Raji (cell line): ENCODE measurements around the gene MAN1B1.
A peak's percentile ranks its signal among the peaks of the same experiment; 100 is the strongest.

Experiments
- POLR2A ChIP-seq: IDR thresholded peaks from 2 replicates; pipeline ENCODE4 v1.6.1; 2011; ENCODE audit warnings: low read depth, low read length, control low read depth; ENCODE audit not compliant: insufficient read depth

The MAN1B1 gene

GRCh38 chr9:137086531-137087408 lies at the start of gene MAN1B1:
Gene MAN1B1 (plus strand): TSS chr9:137086985. CDS start chr9:137087000, 15 bp downstream.
- TF ChIP-seq POLR2A: peak; percentile 89

- TF ChIP-seq POLR2A: no peak
Observed at GRCh38 chr9:137037035-137037434, 49.8 kb upstream of the MAN1B1 start.

- TF ChIP-seq POLR2A: no peak
Observed at GRCh38 chr9:137037483-137037882, 49.3 kb upstream of the MAN1B1 start.

GRCh38 chr9:137038916-137039315 lies 47.9 kb upstream of the MAN1B1 start:
- no peak for TF ChIP-seq POLR2A

GRCh38 chr9:137039611-137040366 lies 47.0 kb upstream of the MAN1B1 start:
- no peak for TF ChIP-seq POLR2A

- no peak for TF ChIP-seq POLR2A
Observed at GRCh38 chr9:137040568-137040967, 46.2 kb upstream of the MAN1B1 start.

- no peak for TF ChIP-seq POLR2A
Observed at GRCh38 chr9:137041124-137041523, 45.7 kb upstream of the MAN1B1 start.

GRCh38 chr9:137042751-137043727 lies 43.7 kb upstream of the MAN1B1 start:
- TF ChIP-seq POLR2A: no peak

- TF ChIP-seq POLR2A: no peak
Observed at GRCh38 chr9:137044037-137044436, 42.7 kb upstream of the MAN1B1 start.

GRCh38 chr9:137044502-137045177 lies 42.1 kb upstream of the MAN1B1 start:
- TF ChIP-seq POLR2A: no peak

GRCh38 chr9:137045294-137046087 lies 41.3 kb upstream of the MAN1B1 start:
- TF ChIP-seq POLR2A: no peak

GRCh38 chr9:137046088-137046787 lies 40.5 kb upstream of the MAN1B1 start, which contains the start of gene NPDC1:
Gene NPDC1 (minus strand): TSS chr9:137046177. CDS start chr9:137045989, 188 bp downstream.
- TF ChIP-seq POLR2A: no peak
